Neural cell (in vitro differentiated cells): ENCODE measurements around the gene CDH8.

Experiments used
- EZH2 ChIP-seq: fragments of 200-600, 300-800 bp; shearing (Covaris generic), sonication (generic); IDR thresholded peaks from 2 replicates; pipeline ENCODE4 v1.6.1; 2014; ENCODE audit warnings: antibody characterized with exemption, low read length, borderline replicate concordance, mild to moderate bottlenecking; ENCODE audit not compliant: insufficient read depth, poor library complexity, severe bottlenecking
- TF ChIP-seq, protein P1 (sequence below): fragments of 450-650 bp; IDR thresholded peaks from 2 replicates; pipeline ENCODE4 v1.5.1; 2014; ENCODE audit warnings: antibody characterized with exemption, mild to moderate bottlenecking, moderate library complexity; ENCODE audit not compliant: poor library complexity, severe bottlenecking

DNA sequence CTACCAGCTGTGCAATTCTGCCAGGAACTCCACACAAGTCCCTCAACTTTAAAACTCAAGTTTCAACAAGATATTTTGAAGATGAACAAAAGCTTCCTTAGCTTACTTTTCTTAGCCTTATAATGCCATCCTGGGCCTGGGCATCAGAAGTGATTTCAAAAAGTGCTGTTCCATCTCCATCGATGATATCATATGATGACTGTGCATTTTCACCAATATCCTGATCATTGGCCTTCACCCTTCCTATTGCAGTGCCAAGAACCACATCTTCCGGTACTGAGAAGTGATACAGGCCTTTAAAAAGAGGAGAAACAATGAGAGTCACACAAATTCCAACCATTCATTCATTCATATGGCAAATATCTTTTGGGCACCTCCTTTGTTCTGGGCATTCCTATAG lies 215.4 kb downstream of the CDH8 start:
- TF ChIP-seq, protein P1, sequence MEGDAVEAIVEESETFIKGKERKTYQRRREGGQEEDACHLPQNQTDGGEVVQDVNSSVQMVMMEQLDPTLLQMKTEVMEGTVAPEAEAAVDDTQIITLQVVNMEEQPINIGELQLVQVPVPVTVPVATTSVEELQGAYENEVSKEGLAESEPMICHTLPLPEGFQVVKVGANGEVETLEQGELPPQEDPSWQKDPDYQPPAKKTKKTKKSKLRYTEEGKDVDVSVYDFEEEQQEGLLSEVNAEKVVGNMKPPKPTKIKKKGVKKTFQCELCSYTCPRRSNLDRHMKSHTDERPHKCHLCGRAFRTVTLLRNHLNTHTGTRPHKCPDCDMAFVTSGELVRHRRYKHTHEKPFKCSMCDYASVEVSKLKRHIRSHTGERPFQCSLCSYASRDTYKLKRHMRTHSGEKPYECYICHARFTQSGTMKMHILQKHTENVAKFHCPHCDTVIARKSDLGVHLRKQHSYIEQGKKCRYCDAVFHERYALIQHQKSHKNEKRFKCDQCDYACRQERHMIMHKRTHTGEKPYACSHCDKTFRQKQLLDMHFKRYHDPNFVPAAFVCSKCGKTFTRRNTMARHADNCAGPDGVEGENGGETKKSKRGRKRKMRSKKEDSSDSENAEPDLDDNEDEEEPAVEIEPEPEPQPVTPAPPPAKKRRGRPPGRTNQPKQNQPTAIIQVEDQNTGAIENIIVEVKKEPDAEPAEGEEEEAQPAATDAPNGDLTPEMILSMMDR = no peak
- no peak for TF ChIP-seq EZH2
